ENCODE data around the gene PAIP2.
"Not testable (repeated sequence)": the region's sequence is repeated elsewhere in the genome, so short reads cannot be mapped to it uniquely, and the experiment has no call there.

Gene PAIP2

DNA sequence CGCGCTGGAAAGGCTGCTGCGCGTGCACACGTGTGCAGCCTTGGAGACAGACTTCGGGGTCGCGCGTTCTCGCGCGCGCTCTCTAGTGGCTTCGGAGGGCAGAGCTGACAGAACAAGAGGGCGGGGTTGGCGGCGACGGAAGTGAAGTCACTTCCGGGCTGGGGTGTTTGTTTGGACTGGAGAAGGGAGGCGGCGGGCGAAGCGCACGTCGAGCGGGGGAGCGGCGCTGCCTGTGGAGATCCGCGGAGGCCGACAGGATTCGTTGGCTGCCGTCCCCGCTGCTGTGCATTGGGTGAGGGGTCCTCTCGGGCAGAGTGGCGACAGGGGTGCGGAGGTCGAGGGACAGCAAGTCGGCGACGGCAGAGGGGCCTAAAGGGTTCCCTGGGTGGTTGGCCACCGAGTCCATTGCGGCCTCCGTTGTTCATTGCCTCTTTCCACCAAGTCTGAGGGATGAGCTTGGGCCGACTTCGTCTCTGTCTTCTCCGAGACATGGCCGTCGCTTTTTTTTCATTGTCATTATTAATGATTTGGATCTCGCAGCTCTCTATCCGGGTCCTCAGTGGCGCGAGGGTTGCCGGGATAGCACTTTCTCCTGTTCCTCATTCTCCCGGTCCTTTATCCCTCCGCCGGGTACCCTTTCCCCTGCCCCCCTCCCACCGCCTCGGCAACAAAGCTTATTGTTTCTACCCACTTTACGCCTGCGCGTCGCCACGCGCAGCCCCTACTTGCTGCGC is at the start of gene PAIP2:
Gene PAIP2 (plus strand): TSS at position 166 of the 734 bp plus-strand sequence. CDS start 21,931 bp downstream, outside the sequence.
- DNase-seq: peak; percentile 99

- DNase-seq: no peak
Measured at GRCh38 chr5:139293202-139293506, 48.5 kb upstream of the PAIP2 start.

GRCh38 chr5:139293507-139294373 is 47.9 kb upstream of the PAIP2 start, which contains the start of gene MATR3:
Gene MATR3 (plus strand): TSS chr5:139293740. CDS start chr5:139307416, 13,676 bp downstream.
- peak; percentile 99 for DNase-seq

- DNase-seq: peak; percentile 95
Measured at GRCh38 chr5:139294374-139295165, 47.1 kb upstream of the PAIP2 start.

DNA sequence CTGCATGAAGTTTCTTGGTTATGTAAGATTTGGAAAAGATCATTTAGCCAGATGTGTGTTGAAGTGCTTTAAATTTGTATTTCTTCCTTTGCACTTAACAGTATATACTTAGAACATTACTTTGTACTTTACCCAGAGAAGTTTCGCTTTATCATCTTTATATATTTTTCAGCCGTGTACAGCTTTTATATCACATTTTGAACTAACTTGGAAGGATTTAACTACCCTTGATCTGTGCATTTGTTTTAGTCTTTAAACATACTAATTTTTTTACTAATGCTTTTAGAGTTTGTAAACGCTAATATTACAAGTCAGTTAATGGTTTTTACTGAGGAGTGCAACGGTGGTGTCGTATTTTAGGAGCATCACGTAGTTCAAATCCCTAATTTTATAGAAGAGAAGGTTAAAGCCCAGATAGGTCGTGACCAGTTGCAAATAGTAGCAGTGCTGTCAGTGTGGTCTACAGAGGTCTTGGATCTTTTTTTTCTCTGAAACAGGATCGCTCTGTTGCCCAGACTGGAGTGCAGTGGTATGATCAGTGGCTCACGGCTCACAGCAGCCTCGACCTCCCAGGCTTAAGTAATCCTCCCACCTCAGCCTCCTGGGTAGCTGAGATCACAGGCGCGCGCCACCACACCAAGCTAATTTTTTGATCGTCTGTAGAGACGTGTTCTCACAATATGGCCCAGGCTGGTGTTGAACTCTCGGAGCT is 46.2 kb upstream of the PAIP2 start:
- DNase-seq: no peak

GRCh38 chr5:139296198-139296597 is 45.5 kb upstream of the PAIP2 start:
- no peak for DNase-seq

- DNase-seq: no peak
Measured at GRCh38 chr5:139296862-139297326, 44.8 kb upstream of the PAIP2 start.

- no peak for DNase-seq
Measured at GRCh38 chr5:139297439-139298133, 44.1 kb upstream of the PAIP2 start.

DNA sequence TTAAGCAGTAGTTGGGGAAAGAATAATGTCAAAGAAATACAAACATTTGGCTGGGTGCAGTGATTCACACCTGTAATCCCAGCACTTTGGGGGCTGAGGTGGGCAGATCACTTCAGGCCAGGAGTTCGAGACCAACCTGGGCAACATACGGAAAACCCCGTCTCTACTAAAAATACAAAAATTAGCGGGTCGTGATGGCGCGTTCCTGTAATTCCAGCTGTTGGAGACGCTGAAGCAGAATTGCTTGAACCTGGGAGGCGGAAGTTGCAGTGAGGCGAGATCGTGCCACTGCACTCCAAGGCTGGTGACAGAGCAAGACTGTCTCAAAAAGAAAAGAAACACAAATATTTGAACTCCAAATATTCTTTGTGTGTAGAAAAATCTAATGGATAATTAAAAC is 43.4 kb upstream of the PAIP2 start:
- DNase-seq: no peak

GRCh38 chr5:139299486-139299885 is 42.2 kb upstream of the PAIP2 start:
- no peak for DNase-seq

DNA sequence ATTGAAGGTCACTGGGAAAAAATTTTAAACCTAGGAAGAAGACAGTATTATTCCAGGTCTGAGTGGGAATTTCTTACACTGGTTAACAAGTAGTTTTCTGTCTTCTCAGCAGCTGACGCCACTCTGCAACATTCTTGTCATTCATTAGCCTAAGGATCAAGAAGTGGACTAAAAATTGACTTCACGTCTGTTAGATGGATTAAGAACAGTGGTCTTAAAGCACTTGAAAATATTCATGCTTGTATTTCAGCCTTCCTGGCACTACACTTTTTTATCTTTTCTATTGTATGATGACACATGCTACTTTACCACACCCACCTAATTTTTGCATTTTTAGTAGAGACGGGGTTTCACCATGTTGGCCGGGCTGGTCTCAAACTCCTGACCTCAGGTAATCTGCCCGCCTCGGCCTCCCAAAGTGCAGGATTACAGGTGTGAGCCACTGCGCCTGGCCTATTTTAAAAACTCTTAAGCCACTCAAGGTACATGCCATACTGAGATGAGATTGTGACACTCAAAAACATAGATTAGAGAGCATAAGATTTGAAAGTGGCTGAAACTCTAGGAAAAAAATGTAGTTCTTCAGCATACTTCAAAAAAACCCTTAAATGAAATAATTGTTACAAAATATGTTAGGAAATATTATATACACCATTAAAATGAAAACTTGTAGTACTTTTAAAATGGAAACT is 39.7 kb upstream of the PAIP2 start:
- no peak for DNase-seq

GRCh38 chr5:139304391-139305324 is 37.0 kb upstream of the PAIP2 start:
- no peak for DNase-seq

DNA sequence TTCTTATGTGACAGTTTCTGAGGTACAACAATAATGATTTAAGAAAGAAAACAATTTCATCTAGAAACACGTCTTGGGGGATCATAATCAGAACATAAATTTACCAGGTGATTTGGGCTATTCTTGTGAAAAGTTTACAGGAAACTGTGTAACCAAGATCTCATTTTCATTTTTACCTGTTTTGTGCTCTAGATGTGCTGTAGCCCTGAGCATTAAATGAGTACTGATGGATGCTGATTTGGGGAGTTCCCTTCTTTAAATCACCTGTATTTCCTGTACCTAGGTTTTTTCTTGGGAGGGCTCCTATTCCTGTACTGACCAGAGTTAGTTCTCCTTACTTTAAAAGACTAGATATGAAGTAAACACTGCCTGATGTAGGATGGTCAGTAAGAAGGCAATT is 35.5 kb upstream of the PAIP2 start:
- DNase-seq: no peak

DNA sequence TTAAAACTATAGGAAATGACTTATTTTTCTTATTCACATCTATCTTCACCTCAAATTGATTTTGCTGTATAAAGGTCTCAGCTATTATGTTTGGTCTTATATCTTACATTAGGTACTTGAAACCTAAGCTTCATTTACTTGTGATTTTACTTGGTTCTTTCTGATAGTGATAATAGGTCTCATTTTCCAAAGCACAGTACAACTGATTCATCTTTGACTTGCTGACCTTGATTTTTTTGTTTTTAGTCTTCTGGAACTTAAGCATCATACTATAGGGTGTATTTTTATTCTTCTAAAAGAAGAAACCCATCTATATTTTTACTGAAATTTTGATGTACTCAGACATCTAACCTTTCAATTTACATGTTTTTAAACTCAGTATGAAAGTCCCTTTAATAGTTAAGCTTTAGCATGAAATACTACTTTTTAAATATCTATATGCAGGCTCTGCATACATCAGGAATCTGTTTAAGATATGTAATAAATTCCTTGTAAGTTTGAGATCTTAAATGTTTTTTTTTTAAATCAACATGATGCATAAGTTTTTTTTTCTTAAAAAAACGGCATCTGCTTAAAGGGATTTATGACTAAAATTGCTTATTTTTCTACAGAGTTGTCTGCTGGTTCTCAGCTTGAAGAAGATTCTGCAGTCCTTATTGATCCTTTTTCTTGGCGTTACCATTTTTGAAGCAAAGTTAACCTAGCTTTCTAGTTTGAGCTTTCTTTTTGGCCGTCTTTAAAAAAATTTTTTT is 34.9 kb upstream of the PAIP2 start:
- DNase-seq: no peak

DNA sequence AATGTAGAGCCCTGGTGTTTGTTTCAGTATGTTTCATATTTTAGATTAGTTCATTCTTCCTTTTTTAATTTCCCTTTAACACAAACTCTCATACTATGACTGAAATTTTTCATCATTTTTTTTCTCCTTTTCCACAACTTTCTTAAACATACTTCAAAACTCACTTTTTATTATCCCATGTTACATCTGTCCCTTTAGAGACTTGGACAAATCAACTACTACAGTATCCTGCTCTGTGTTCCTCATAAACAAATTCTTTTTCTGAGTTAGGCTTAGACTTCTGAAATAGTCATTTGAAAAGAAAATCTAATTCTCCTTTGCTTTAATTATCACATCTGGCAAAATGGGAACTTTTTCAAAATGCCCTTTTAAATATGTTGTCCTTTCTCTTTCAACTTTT is 32.9 kb upstream of the PAIP2 start:
- no peak for DNase-seq

DNA sequence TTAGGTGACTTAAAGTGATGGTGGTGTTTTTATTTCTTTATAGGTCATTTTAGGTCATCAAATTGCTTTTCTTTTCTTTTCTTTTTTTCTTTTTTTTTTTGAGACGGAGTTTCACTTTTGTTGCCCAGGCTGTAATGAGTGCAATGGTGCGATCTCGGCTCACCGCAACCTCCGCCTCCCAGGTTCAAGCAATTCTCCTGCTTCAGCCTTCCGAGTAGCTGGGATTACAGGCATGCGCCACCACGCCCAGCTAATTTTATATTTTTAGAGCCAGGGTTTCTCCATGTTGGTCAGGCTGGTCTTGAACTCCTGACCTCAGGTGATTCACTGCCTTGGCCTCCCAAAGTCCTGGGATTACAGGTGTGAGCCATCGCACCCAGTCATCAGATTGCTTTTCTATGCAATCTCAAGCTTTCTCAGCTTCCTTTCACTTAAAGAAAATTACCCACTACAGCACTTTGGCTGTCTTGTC is 30.9 kb upstream of the PAIP2 start:
- not testable (repeated sequence) for DNase-seq

DNA sequence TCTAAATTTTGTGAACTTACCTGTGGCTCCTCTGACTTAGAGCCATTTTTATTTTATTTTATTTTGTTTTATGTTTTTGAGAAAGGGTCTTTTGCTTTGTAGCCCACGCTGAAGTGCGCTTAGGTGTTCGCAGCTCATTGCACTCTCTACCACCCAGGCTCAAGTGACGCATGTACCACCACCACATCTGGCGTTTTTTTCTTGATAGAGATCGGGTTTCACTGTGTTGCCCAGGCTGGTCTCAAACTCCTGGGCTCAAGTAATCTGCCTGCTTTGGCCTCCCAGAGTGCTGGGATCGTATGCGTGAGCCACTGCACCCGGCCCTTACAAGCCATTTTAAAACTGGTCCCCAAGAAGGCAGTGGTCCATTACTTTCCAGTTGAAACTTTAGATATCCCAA is 29.6 kb upstream of the PAIP2 start:
- peak; percentile 71 for DNase-seq

- no peak for DNase-seq
Measured at GRCh38 chr5:139314276-139314675, 27.4 kb upstream of the PAIP2 start.

- no peak for DNase-seq
Measured at GRCh38 chr5:139315056-139315615, 26.5 kb upstream of the PAIP2 start.
